Brain microvascular endothelial cell (primary cell): ENCODE data around the gene ARHGEF7.

Experiments used
- DNase-seq: peaks from one replicate; pipeline ENCODE4 v3.0.0-alpha.2; 2020
- H3K27ac ChIP-seq: fragments of 250-450 bp; sonication (Bioruptor Pico); 2 replicates; pipeline ENCODE4 v1.5.1; 2020; ENCODE audit warnings: mild to moderate bottlenecking, moderate library complexity
- H3K27me3 ChIP-seq: fragments of 250-450 bp; sonication (Bioruptor Pico); replicated peaks from 2 replicates; pipeline ENCODE4 v1.5.1; 2020; ENCODE audit warnings: mild to moderate bottlenecking
- H3K36me3 ChIP-seq: fragments of 250-450 bp; sonication (Bioruptor Pico); replicated peaks from 2 replicates; pipeline ENCODE4 v1.5.1; 2020; ENCODE audit warnings: mild to moderate bottlenecking
- H3K4me3 ChIP-seq: 2 replicates; pipeline ENCODE4 v1.5.1; 2011; ENCODE audit warnings: low read depth, mild to moderate bottlenecking, control low read depth, low read length, moderate library complexity
- CTCF ChIP-seq: IDR thresholded peaks from 2 replicates; pipeline ENCODE4 v1.5.1; 2011; ENCODE audit warnings: low read depth, mild to moderate bottlenecking, moderate library complexity, low read length, control low read depth, inconsistent platforms; ENCODE audit errors: missing control alignments
- in situ Hi-C: cut with HindIII; loops from 2 replicates; pipeline ENCODE4 v1.10.0; 2017; ENCODE audit warnings: low sequenced_read_pairs, low pct_ligation_motif_present

The ARHGEF7 gene

GRCh38 chr13:111259058-111259457, 143.9 kb downstream of the ARHGEF7 start:
- TF ChIP-seq CTCF = no peak
- Histone ChIP-seq H3K27me3 (no peaks in the 10 kb centered on the region), H3K4me3 (no peak overlapping the region), H3K27ac (no peak overlapping the region), H3K36me3 (peaks cover 26% of the 10 kb centered on the region)
- in situ Hi-C loops = no loop called here
- no peak for DNase-seq

DNA sequence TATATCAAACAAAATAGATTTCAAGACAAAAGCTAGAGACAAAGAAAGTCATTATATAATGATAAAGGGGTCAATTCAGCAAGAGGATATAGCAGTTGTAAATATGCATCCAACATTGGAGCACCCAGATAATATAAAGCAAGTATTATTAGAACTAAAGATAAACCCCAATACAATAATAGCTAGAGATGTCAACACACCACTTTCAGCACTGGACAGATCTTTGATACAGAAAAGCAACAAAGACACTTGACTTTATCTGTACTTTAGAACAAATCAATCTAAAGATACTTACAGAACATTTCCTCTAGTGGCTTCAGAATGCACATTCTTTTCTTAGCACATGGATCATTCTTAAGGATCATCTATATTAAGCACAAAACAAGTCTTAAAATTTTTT, 146.2 kb downstream of the ARHGEF7 start:
- in situ Hi-C loops = no loop called here
- no peak for TF ChIP-seq CTCF
- Histone ChIP-seq H3K36me3 (peaks cover 26% of the 10 kb centered on the region), H3K27me3 (no peaks in the 10 kb centered on the region), H3K4me3 (no peak overlapping the region), H3K27ac (no peak overlapping the region)
- no peak for DNase-seq

DNA sequence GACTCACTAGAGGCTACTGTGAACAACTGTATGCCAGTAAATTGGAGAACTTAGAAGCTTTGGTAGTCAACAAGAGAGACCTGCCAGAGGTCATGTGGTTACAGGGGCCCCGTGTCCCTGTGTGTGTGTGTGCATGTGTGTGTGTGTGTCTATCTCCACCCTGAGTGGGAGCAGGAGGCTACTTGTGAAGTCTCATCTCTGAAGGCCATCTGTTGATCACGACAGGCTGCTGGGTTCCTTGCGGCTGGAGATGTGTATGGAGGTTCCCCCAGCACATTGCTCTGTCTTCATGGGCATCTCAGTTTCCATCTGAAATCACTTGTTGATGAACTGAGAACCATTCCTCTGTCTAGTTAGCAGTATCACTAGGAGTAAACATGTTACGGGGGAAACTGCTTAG, 147.2 kb downstream of the ARHGEF7 start:
- TF ChIP-seq CTCF = no peak
- in situ Hi-C loops = no loop called here
- Histone ChIP-seq H3K4me3 (no peak overlapping the region), H3K27ac (no peak overlapping the region), H3K27me3 (no peaks in the 10 kb centered on the region), H3K36me3 (peaks cover 26% of the 10 kb centered on the region)
- DNase-seq = no peak

- no peak for DNase-seq
- TF ChIP-seq CTCF = no peak
- H3K4me3 ChIP-seq = no peak overlapping the region
- no peak overlapping the region for H3K27ac ChIP-seq
- peaks cover 25% of the 10 kb centered on the region for H3K36me3 ChIP-seq
- in situ Hi-C loops = no loop called here
- no peaks in the 10 kb centered on the region for H3K27me3 ChIP-seq
Measured at GRCh38 chr13:111262715-111263114, 147.6 kb downstream of the ARHGEF7 start.

DNA sequence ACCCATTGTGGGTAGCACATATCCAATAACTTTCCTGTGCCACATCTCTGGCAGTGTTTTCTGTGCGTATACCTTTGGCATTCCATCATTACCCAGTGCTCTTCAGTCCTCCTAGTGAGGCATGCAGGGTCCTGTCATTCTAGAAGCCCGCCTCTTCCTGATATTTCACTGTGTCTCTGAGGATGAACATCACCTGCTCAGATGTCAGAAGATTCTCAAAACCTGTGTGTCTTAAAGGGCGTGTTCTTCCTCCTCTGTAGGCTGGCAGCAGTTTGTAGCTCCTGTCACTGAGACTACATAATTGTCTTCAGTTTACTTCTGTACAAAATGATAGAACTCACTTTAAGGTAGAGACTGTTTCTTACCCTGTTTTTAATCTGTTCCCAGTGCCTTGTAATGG, 148.5 kb downstream of the ARHGEF7 start:
- no peaks in the 10 kb centered on the region for H3K27me3 ChIP-seq
- TF ChIP-seq CTCF = no peak
- no peak overlapping the region for H3K27ac ChIP-seq
- no peak for DNase-seq
- H3K4me3 ChIP-seq = no peak overlapping the region
- in situ Hi-C loops = no loop called here
- H3K36me3 ChIP-seq = peaks cover 25% of the 10 kb centered on the region

- Histone ChIP-seq H3K27me3 (no peaks in the 10 kb centered on the region), H3K27ac (no peak overlapping the region), H3K36me3 (peaks cover 32% of the 10 kb centered on the region), H3K4me3 (no peak overlapping the region)
- TF ChIP-seq CTCF = no peak
- in situ Hi-C loops = no loop called here
- no peak for DNase-seq
Measured at GRCh38 chr13:111265006-111265700, 150.0 kb downstream of the ARHGEF7 start.
